CD4-positive, alpha-beta T cell (primary cell): ENCODE results near the gene RABL3. TPM values are rescaled to one million over a fixed set of nuclear protein-coding genes. Genes with fewer than 3 reads are reported as not detected.

Experiments
- ATAC-seq: fragments of 200-7000 bp; cut with Tn5 transposase; one replicate; pipeline ENCODE4 v1.10.0; 2022; ENCODE audit warnings: mild to moderate bottlenecking; ENCODE audit not compliant: poor library complexity
- CTCF ChIA-PET: fragments of 350-600 bp; sonication (Branson Sonifier 250); formaldehyde crosslinking; loops from one replicate; lab custom pipeline; 2021; ENCODE audit warnings: antibody characterized with exemption, inconsistent platforms; lab: Charles Lee
- POLR2A ChIA-PET: fragments of 350-600 bp; sonication (Branson Sonifier 250); formaldehyde crosslinking; loops from one replicate; lab custom pipeline; 2021; ENCODE audit warnings: antibody characterized with exemption, inconsistent platforms; lab: Charles Lee
- DNase-seq, 14 experiments: peaks; one replicate each; pipeline ENCODE4 v3.0.0-alpha.2; 2013 to 2020; ENCODE audit warnings: mixed read lengths in 2 of 14
- H3K27ac ChIP-seq, 2 donors: one replicate each; pipeline versions ENCODE4 v1.5.1 to v1.7.0; 2013; ENCODE audit warnings: low read length in 2 of 2, low read depth in 1 of 2, mild to moderate bottlenecking in 1 of 2
- H3K27me3 ChIP-seq, 2 experiments: 1 replicate in 1 of 2; 2 replicates in 1 of 2; pipeline versions ENCODE4 v1.6.1 to v1.7.0; 2013; ENCODE audit warnings: low read length in 2 of 2, control low read depth in 1 of 2, mild to moderate bottlenecking in 1 of 2, moderate library complexity in 1 of 2; ENCODE audit not compliant: insufficient read depth in 2 of 2, control insufficient read depth in 1 of 2
- H3K36me3 ChIP-seq: one replicate; pipeline ENCODE4 v1.6.1; 2013; ENCODE audit warnings: low read length, control low read depth; ENCODE audit not compliant: insufficient read depth
- H3K4me1 ChIP-seq: one replicate; pipeline ENCODE4 v1.6.1; 2013; ENCODE audit warnings: low read length, control low read depth; ENCODE audit not compliant: insufficient read depth
- H3K4me3 ChIP-seq: one replicate; pipeline ENCODE4 v1.5.1; 2013; ENCODE audit warnings: mild to moderate bottlenecking, low read length, moderate library complexity
- H3K9me3 ChIP-seq, 2 experiments: 1 replicate in 1 of 2; 2 replicates in 1 of 2; pipeline versions ENCODE4 v1.6.1 to v1.7.0; 2013; ENCODE audit warnings: low read length in 2 of 2, mild to moderate bottlenecking in 2 of 2, control low read depth in 1 of 2, moderate library complexity in 1 of 2; ENCODE audit not compliant: control insufficient read depth in 1 of 2, insufficient read depth in 1 of 2
- H3K27ac Mint-ChIP-seq: one replicate; pipeline ENCODE4 v1.8.0; 2020; ENCODE audit warnings: mixed read lengths
- H3K27me3 Mint-ChIP-seq: one replicate; pipeline ENCODE4 v1.8.0; 2021; ENCODE audit warnings: mixed read lengths
- H3K36me3 Mint-ChIP-seq: one replicate; pipeline ENCODE4 v1.8.0; 2021; ENCODE audit warnings: low read depth, mixed read lengths
- H3K4me1 Mint-ChIP-seq: one replicate; pipeline ENCODE4 v1.8.0; 2021; ENCODE audit warnings: low read depth, mixed read lengths
- H3K4me3 Mint-ChIP-seq: one replicate; pipeline ENCODE4 v1.8.0; 2020; ENCODE audit warnings: mild to moderate bottlenecking, mixed read lengths
- H3K9me3 Mint-ChIP-seq: one replicate; pipeline ENCODE4 v1.8.0; 2020; ENCODE audit warnings: mixed read lengths
- CTCF ChIP-seq: fragments of 200-600 bp; IDR thresholded peaks from one replicate; pipeline ENCODE4 v1.8.0; 2022; ENCODE audit warnings: antibody characterized with exemption, mild to moderate bottlenecking
- intact Hi-C, 2 experiments: fragments of 100-400 bp; cut with DNase I in 1 of 2; cut with micrococcal nuclease in 1 of 2; formaldehyde crosslinking; loops; one replicate each; pipeline versions ENCODE4 v1.15.1 to v1.9.0; 2023 to 2025; cut with DNase I, micrococcal nuclease
- total RNA-seq, 174 experiments: library from RNA in 2 of 174; stranded (reverse) in 2 of 174; gene quantifications; one replicate each; pipeline ENCODE4 v1.2.3 and lab custom pipeline; 2021 to 2026

Gene RABL3
- total RNA-seq, 2 experiments from 2014 or later = 12.9 to 13.6 TPM

GRCh38 chr3:120681018-120681417 lies 61.3 kb downstream of the RABL3 start:
- POLR2A ChIA-PET = no interaction called here
- Histone ChIP-seq H3K4me1 (no peaks in the 10 kb centered on the region), H3K27ac (no peak overlapping the region), H3K9me3 (no peaks in the 10 kb centered on the region), H3K27me3 (no peaks in the 10 kb centered on the region), H3K36me3 (no peaks in the 10 kb centered on the region), H3K4me3 (no peak overlapping the region)
- TF ChIP-seq CTCF = no peak
- Mint-ChIP-seq H3K36me3 (no peaks in the 10 kb centered on the region), H3K9me3 (peaks cover 8% of the 10 kb centered on the region), H3K4me3 (no peak overlapping the region), H3K4me1 (peaks cover 5% of the 10 kb centered on the region), H3K27me3 (no peaks in the 10 kb centered on the region), H3K27ac (no peak overlapping the region)
- DNase-seq (no peak), ATAC-seq (no peak)
- intact Hi-C loops = no loop called here
- CTCF ChIA-PET = no interaction called here

- ATAC-seq (no peak), DNase-seq (no peak)
- CTCF ChIA-PET = no interaction called here
- no peaks in the 10 kb centered on the region for H3K27me3 ChIP-seq
- H3K27ac ChIP-seq = no peak overlapping the region
- no peak overlapping the region for H3K4me3 ChIP-seq
- peaks cover 8% of the 10 kb centered on the region for H3K9me3 Mint-ChIP-seq
- POLR2A ChIA-PET = no interaction called here
- no peaks in the 10 kb centered on the region for H3K27me3 Mint-ChIP-seq
- no peak overlapping the region for H3K27ac Mint-ChIP-seq
- no peaks in the 10 kb centered on the region for H3K36me3 ChIP-seq
- intact Hi-C loops = no loop called here
- no peaks in the 10 kb centered on the region for H3K4me1 ChIP-seq
- no peaks in the 10 kb centered on the region for H3K36me3 Mint-ChIP-seq
- H3K9me3 ChIP-seq = no peaks in the 10 kb centered on the region
- H3K4me1 Mint-ChIP-seq = peaks cover 5% of the 10 kb centered on the region
- no peak overlapping the region for H3K4me3 Mint-ChIP-seq
- no peak for TF ChIP-seq CTCF
Observed at GRCh38 chr3:120680193-120680894, 62.0 kb downstream of the RABL3 start.

- no peak for DNase-seq
- ChIA-PET CTCF (no interaction called here), POLR2A (interaction anchor here (1.0 to 1.4 kb wide), 2 partner anchors 41 to 64 kb away, joined by 3 to 4 read pairs; partner anchors contain the start of gene GTF2E1)
- Histone ChIP-seq H3K9me3 (no peaks in the 10 kb centered on the region), H3K4me3 (no peak overlapping the region), H3K36me3 (no peaks in the 10 kb centered on the region), H3K27ac (no peak overlapping the region), H3K27me3 (no peaks in the 10 kb centered on the region), H3K4me1 (no peaks in the 10 kb centered on the region)
- no peak for ATAC-seq
- Mint-ChIP-seq H3K27me3 (no peaks in the 10 kb centered on the region), H3K27ac (no peak overlapping the region), H3K4me3 (no peak overlapping the region), H3K9me3 (peaks cover 8% of the 10 kb centered on the region), H3K4me1 (peaks cover 5% of the 10 kb centered on the region), H3K36me3 (no peaks in the 10 kb centered on the region)
- intact Hi-C loops = no loop called here
- TF ChIP-seq CTCF = no peak
Observed at GRCh38 chr3:120678984-120679383, 63.3 kb downstream of the RABL3 start.
